Fibroblast of villous mesenchyme (primary cell): Measurements from ENCODE around the gene LPAR2. TPM values are rescaled to one million over a fixed set of nuclear protein-coding genes. Genes with fewer than 3 reads are reported as not detected.
A peak's percentile ranks its signal among the peaks of the same experiment; 100 is the strongest.

Source experiments
- DNase-seq: peaks from one replicate; pipeline ENCODE4 v3.0.0-alpha.2; 2010; ENCODE audit warnings: low read depth
- H3K4me3 ChIP-seq: 2 replicates; pipeline ENCODE4 v1.5.1; 2011; ENCODE audit warnings: low read depth, mild to moderate bottlenecking, low read length
- CTCF ChIP-seq: IDR thresholded peaks from 2 replicates; pipeline ENCODE4 v1.5.1; 2012; ENCODE audit warnings: low read depth, mild to moderate bottlenecking, low read length; ENCODE audit not compliant: insufficient read depth
- total RNA-seq: library from RNA; depleted of rRNA; stranded (reverse); fragments of >200 nt; gene quantifications from 2 replicates; pipeline ENCODE4 v1.2.3, GENCODE V29; 2012

Gene LPAR2
- total RNA-seq, 1 donor = 0.86 TPM

GRCh38 chr19:19663256-19664120, 35.5 kb upstream of the LPAR2 start, which contains the start of gene ATP13A1:
Gene ATP13A1 (minus strand): TSS chr19:19663676. CDS start chr19:19663666, 10 bp downstream.
- peak within 1 kb of the TSS; percentile 97 for H3K4me3 ChIP-seq
- TF ChIP-seq CTCF = no peak
- DNase-seq = peak; percentile 98

DNA sequence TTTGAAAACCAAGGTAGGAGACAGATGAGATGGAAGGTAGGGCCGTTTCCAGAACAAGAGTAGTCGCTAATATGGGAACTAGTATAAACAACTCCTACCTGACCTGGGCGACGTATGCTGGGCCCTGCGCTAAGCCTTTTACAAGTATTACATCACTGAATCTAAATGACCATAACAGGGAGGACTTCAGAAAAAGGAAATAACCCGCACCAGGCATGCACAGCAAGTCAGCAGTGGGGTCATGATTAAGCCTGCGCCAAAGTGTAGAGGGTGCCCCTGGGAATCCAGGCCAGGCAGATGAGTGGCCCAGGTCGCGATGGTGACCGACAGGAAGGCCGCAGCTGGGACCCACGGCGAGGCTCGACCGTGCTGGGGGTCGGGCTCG, 34.8 kb upstream of the LPAR2 start:
- DNase-seq = no peak
- peak overlapping the region; percentile 97 for H3K4me3 ChIP-seq
- TF ChIP-seq CTCF = no peak

- H3K4me3 ChIP-seq = peak overlapping the region; percentile 97
- no peak for TF ChIP-seq CTCF
- no peak for DNase-seq
Observed at GRCh38 chr19:19662344-19662743, 34.3 kb upstream of the LPAR2 start.

- no peak overlapping the region for H3K4me3 ChIP-seq
- TF ChIP-seq CTCF = no peak
- no peak for DNase-seq
Observed at GRCh38 chr19:19661675-19662251, 33.7 kb upstream of the LPAR2 start.

DNA sequence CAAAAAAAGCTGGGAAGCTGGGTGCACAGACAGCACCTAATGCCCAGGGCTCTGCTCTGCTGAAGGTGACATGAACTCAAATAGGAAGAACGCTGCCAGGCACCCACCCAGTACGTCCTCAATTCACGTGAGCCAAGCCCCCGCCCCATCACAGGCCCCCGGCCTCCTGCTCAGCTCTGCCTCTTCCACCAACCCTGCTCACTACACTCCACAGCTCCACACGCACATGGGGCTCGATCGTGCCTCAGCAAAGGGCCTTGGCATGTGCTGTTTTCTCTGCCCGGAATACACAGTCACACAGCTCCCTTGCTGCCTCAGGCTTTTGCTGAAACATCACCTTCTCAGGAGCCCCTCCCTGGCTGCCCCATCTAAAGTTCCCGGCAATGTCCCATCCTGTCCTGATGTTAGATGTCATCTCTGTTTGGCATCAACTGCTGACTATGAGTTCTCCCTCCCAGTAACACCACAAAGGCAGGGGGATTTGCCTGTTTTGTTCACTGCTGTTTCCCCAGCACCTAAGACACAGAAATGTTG, 33.2 kb upstream of the LPAR2 start:
- no peak overlapping the region for H3K4me3 ChIP-seq

GRCh38 chr19:19659646-19660245, 31.7 kb upstream of the LPAR2 start:
- H3K4me3 ChIP-seq = no peak overlapping the region
- DNase-seq = no peak
- no peak for TF ChIP-seq CTCF

More for the DNA sequence above, 33.2 kb upstream of the LPAR2 start:
- TF ChIP-seq CTCF = no peak
- no peak for DNase-seq
